ENCODE measurements around the gene NMT1.

- no peak for TF ChIP-seq CTCF (IDR thresholded peaks at IDR 0.05)
- TF ChIP-seq USF2 (CRISPR knock-in tag; IDR thresholded peaks at IDR 0.05), result no peak
Observed at GRCh38 chr17:45091778-45092425, 30.8 kb downstream of the NMT1 start.
